ES-I3 (cell line): ENCODE measurements around the gene ADK.

Source experiments
- H3K36me3 ChIP-seq: 2 replicates; pipeline ENCODE4 v1.6.1; 2013; ENCODE audit warnings: mild to moderate bottlenecking, low read length, control low read depth, moderate library complexity; ENCODE audit not compliant: insufficient read depth
- H3K4me1 ChIP-seq: 2 replicates; pipeline ENCODE4 v1.6.1; 2013; ENCODE audit warnings: mild to moderate bottlenecking, control low read depth, low read length; ENCODE audit not compliant: insufficient read depth
- H3K9ac ChIP-seq: 2 replicates; pipeline ENCODE4 v1.6.1; 2013; ENCODE audit warnings: low read depth, mild to moderate bottlenecking, low read length, moderate library complexity
- H3K9me3 ChIP-seq: 2 replicates; pipeline ENCODE4 v1.6.1; 2013; ENCODE audit warnings: mild to moderate bottlenecking, low read length, moderate library complexity; ENCODE audit not compliant: control insufficient read depth, insufficient read depth

ADK gene

GRCh38 chr10:74651565-74651964 is 500.5 kb downstream of the ADK start:
- Histone ChIP-seq H3K9ac (no peak overlapping the region), H3K9me3 (0 out of 2 replicates have a peak, but pooled peaks cover 2% of the 10 kb centered on the region), H3K36me3 (no peaks in the 10 kb centered on the region), H3K4me1 (0 out of 2 replicates have a peak, but pooled peaks cover under 1% of the 10 kb centered on the region)

GRCh38 chr10:74652664-74653063 is 501.6 kb downstream of the ADK start:
- H3K9ac ChIP-seq = no peak overlapping the region
- H3K4me1 ChIP-seq = no peaks in the 10 kb centered on the region
- 0 out of 2 replicates have a peak, but pooled peaks cover under 1% of the 10 kb centered on the region for H3K9me3 ChIP-seq
- no peaks in the 10 kb centered on the region for H3K36me3 ChIP-seq

GRCh38 chr10:74658511-74658910 is 507.5 kb downstream of the ADK start:
- Histone ChIP-seq H3K9me3 (no peaks in the 10 kb centered on the region), H3K4me1 (no peaks in the 10 kb centered on the region), H3K36me3 (no peaks in the 10 kb centered on the region), H3K9ac (no peak overlapping the region)

- no peaks in the 10 kb centered on the region for H3K9me3 ChIP-seq
- no peaks in the 10 kb centered on the region for H3K4me1 ChIP-seq
- H3K9ac ChIP-seq = no peak overlapping the region
- no peaks in the 10 kb centered on the region for H3K36me3 ChIP-seq
Observed at GRCh38 chr10:74662635-74663034, 511.6 kb downstream of the ADK start.

- no peaks in the 10 kb centered on the region for H3K4me1 ChIP-seq
- no peaks in the 10 kb centered on the region for H3K36me3 ChIP-seq
- no peaks in the 10 kb centered on the region for H3K9me3 ChIP-seq
- H3K9ac ChIP-seq = no peak overlapping the region
Observed at GRCh38 chr10:74669210-74669609, 518.2 kb downstream of the ADK start.

- Histone ChIP-seq H3K36me3 (no peaks in the 10 kb centered on the region), H3K9me3 (no peaks in the 10 kb centered on the region), H3K9ac (no peak overlapping the region), H3K4me1 (no peaks in the 10 kb centered on the region)
Observed at GRCh38 chr10:74671716-74672115, 520.7 kb downstream of the ADK start.

GRCh38 chr10:74672430-74673165 is 521.6 kb downstream of the ADK start:
- no peaks in the 10 kb centered on the region for H3K9me3 ChIP-seq
- H3K36me3 ChIP-seq = no peaks in the 10 kb centered on the region
- no peaks in the 10 kb centered on the region for H3K4me1 ChIP-seq
- H3K9ac ChIP-seq = no peak overlapping the region

GRCh38 chr10:74674927-74675326 is 523.9 kb downstream of the ADK start:
- H3K36me3 ChIP-seq = no peaks in the 10 kb centered on the region
- H3K9ac ChIP-seq = no peak overlapping the region
- no peaks in the 10 kb centered on the region for H3K4me1 ChIP-seq
- no peaks in the 10 kb centered on the region for H3K9me3 ChIP-seq

GRCh38 chr10:74675484-74675883 is 524.5 kb downstream of the ADK start:
- H3K9me3 ChIP-seq = no peaks in the 10 kb centered on the region
- H3K9ac ChIP-seq = no peak overlapping the region
- H3K4me1 ChIP-seq = no peaks in the 10 kb centered on the region
- H3K36me3 ChIP-seq = no peaks in the 10 kb centered on the region

- Histone ChIP-seq H3K9ac (no peak overlapping the region), H3K4me1 (no peaks in the 10 kb centered on the region), H3K9me3 (no peaks in the 10 kb centered on the region), H3K36me3 (no peaks in the 10 kb centered on the region)
Observed at GRCh38 chr10:74677951-74678350, 526.9 kb downstream of the ADK start.

GRCh38 chr10:74681917-74682627 is 531.1 kb downstream of the ADK start:
- no peaks in the 10 kb centered on the region for H3K9me3 ChIP-seq
- no peaks in the 10 kb centered on the region for H3K36me3 ChIP-seq
- no peaks in the 10 kb centered on the region for H3K4me1 ChIP-seq
- no peak overlapping the region for H3K9ac ChIP-seq

GRCh38 chr10:74683067-74683466 is 532.0 kb downstream of the ADK start:
- Histone ChIP-seq H3K9me3 (no peaks in the 10 kb centered on the region), H3K9ac (no peak overlapping the region), H3K36me3 (no peaks in the 10 kb centered on the region), H3K4me1 (no peaks in the 10 kb centered on the region)

- Histone ChIP-seq H3K36me3 (no peaks in the 10 kb centered on the region), H3K9ac (no peak overlapping the region), H3K4me1 (no peaks in the 10 kb centered on the region), H3K9me3 (no peaks in the 10 kb centered on the region)
Observed at GRCh38 chr10:74683621-74684364, 532.8 kb downstream of the ADK start.

- Histone ChIP-seq H3K9ac (no peak overlapping the region), H3K36me3 (no peaks in the 10 kb centered on the region), H3K4me1 (no peaks in the 10 kb centered on the region), H3K9me3 (no peaks in the 10 kb centered on the region)
Observed at GRCh38 chr10:74684462-74684861, 533.4 kb downstream of the ADK start.
